Activated CD4-positive, CD25-positive, alpha-beta regulatory T cell treated with anti-CD3 and anti-CD28 coated beads, Interleukin-2, amount 50 U/mL, for 24 hours (primary cell): Measurements from ENCODE around the gene OR1L1.

Experiments
- ATAC-seq, 2 donors: fragments of 150-1000 bp; cut with Tn5 transposase; one replicate each; pipeline ENCODE4 v1.10.0; 2021; ENCODE audit warnings: mild to moderate bottlenecking in 1 of 2, moderate library complexity in 1 of 2

The OR1L1 gene

GRCh38 chr9:122661416-122661815, at the start of gene OR1L1:
OR1L1 (plus strand) TSS chr9:122661716; CDS start chr9:122661716, 0 bp downstream.
- ATAC-seq: no peak

GRCh38 chr9:122614362-122614761, 47.2 kb upstream of the OR1L1 start, which contains the start of gene OR1Q1:
OR1Q1 (plus strand) TSS chr9:122614738; CDS start chr9:122614738, 0 bp downstream.
- no peak for ATAC-seq

GRCh38 chr9:122619996-122620395, 41.5 kb upstream of the OR1L1 start:
- ATAC-seq: no peak

DNA sequence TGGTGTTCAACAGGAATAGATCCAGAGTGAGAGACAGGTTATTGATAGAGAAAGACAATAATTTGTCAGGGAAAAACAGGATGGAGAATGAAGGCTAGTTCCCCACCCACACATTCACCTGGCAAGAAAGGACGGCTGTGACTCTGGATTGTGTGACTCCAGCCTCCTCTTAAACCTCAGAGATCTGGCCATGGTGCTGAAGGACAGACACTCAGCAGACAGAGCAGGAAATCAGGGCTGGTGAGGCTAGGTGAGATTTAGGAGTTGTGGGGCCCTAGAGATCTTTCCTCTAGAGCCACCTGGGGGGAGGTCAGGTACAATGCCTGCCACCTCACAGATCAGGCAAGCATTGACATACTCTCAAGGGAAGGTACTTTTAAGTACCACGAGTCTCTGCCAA, 19.3 kb upstream of the OR1L1 start:
- no peak for ATAC-seq

GRCh38 chr9:122656378-122656777, 5.1 kb upstream of the OR1L1 start:
- no peak for ATAC-seq

DNA sequence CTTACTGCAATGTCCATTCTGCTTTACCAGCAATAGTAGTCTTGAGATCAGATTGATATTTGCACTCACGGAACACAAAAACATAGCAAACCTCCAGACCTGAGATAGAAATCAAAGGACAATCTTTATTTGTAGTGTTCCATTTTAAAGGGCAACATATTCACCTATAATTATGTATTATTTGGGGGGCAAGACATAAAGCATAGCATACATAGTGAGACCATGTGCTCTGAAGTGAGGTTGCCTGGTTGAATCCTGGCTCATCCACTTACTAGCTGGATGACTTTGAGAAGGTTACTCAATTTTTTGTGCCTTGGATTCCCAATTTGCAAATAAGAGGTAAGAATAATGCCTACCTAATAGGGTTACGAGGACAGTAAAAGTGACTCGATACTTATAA, 4.0 kb upstream of the OR1L1 start, which contains the start of gene OR1B1:
Gene OR1B1, minus strand, starts transcription at position 101 of the 400 bp plus-strand sequence.
- no peak for ATAC-seq

GRCh38 chr9:122672481-122672880, 11.0 kb downstream of the OR1L1 start:
- no peak for ATAC-seq

- no peak for ATAC-seq
Measured at GRCh38 chr9:122684851-122685250, 23.3 kb downstream of the OR1L1 start.

GRCh38 chr9:122695696-122696095, 34.2 kb downstream of the OR1L1 start:
- no peak for ATAC-seq
